Measurements from ENCODE around the gene NOS2. TPM values are rescaled to one million over a fixed set of nuclear protein-coding genes. Genes with fewer than 3 reads are reported as not detected.
A peak's percentile ranks its signal among the peaks of the same experiment; 100 is the strongest.
"Not testable (repeated sequence)": the region's sequence is repeated elsewhere in the genome, so short reads cannot be mapped to it uniquely, and the experiment has no call there.

The NOS2 gene
- polyA plus RNA-seq, 12 donors: 1.9 to 3.4 (median 2.7) TPM; not detected in 2

GRCh38 chr17:27788919-27789318, 11.4 kb downstream of the NOS2 start:
- DNase-seq: no peak

GRCh38 chr17:27783440-27784350, 16.6 kb downstream of the NOS2 start:
- DNase-seq: no peak

- no peak for DNase-seq
Measured at GRCh38 chr17:27782791-27783206, 17.5 kb downstream of the NOS2 start.

GRCh38 chr17:27780828-27781404, 19.4 kb downstream of the NOS2 start:
- DNase-seq: no peak

- no peak for DNase-seq
Measured at GRCh38 chr17:27780092-27780827, 20.1 kb downstream of the NOS2 start.

GRCh38 chr17:27778183-27778582, 22.1 kb downstream of the NOS2 start:
- no peak for DNase-seq

- no peak for DNase-seq
Measured at GRCh38 chr17:27776882-27777624, 23.3 kb downstream of the NOS2 start.

- DNase-seq: no peak
Measured at GRCh38 chr17:27771586-27771985, 28.7 kb downstream of the NOS2 start.

- DNase-seq: no peak
Measured at GRCh38 chr17:27770877-27771276, 29.5 kb downstream of the NOS2 start.

GRCh38 chr17:27768858-27769410, 31.4 kb downstream of the NOS2 start:
- no peak for DNase-seq

GRCh38 chr17:27766438-27766837, 33.9 kb downstream of the NOS2 start:
- no peak for DNase-seq

- no peak for DNase-seq
Measured at GRCh38 chr17:27765353-27765752, 35.0 kb downstream of the NOS2 start.

- DNase-seq: no peak
Measured at GRCh38 chr17:27764589-27764988, 35.7 kb downstream of the NOS2 start.

GRCh38 chr17:27762527-27763305, 37.6 kb downstream of the NOS2 start:
- DNase-seq: peak; percentile 27

- not testable (repeated sequence) for DNase-seq
Measured at GRCh38 chr17:27760931-27761330, 39.4 kb downstream of the NOS2 start.

- peak; percentile 40 for DNase-seq
Measured at GRCh38 chr17:27760069-27760885, 40.1 kb downstream of the NOS2 start.

GRCh38 chr17:27759528-27759927, 40.8 kb downstream of the NOS2 start:
- DNase-seq: no peak

GRCh38 chr17:27756467-27757371, 43.6 kb downstream of the NOS2 start:
- peak; percentile 21 for DNase-seq
